ENCODE results near the gene ZFX. TPM values are rescaled to one million over a fixed set of nuclear protein-coding genes. Genes with fewer than 3 reads are reported as not detected.

ZFX gene
- total and polyA plus RNA-seq, 10 of the 15 experiments (the other 5 are each of a cell fraction or from before 2014, with no cell fraction given) = 6.8 to 40.9 (median 24.6) TPM

- CTCF ChIA-PET = interaction anchor here (1.0 to 1.3 kb wide), 2 partner anchors 93 to 95 kb away, joined by 3 read pairs; partner anchors contain the start of gene EIF2S3
- TF ChIP-seq ATF2 (IDR thresholded peaks at IDR 0.05; ENCODE audit: low read length) (no peak), ZBED1 (IDR thresholded peaks at IDR 0.05; ENCODE audit: borderline replicate concordance) (no peak), SREBF2 (IDR thresholded peaks at IDR 0.05; ENCODE audit: low read length) (no peak), NR2F1 (conservative IDR thresholded peaks at IDR 0.05) (peak; percentile 37; the same call in 1 of the 2 replicates), RFX5 (IDR thresholded peaks at IDR 0.05; ENCODE audit: low read depth, low read length) (no peak), TAF1 (IDR thresholded peaks at IDR 0.05; ENCODE audit: borderline replicate concordance, low read depth, low read length) (peak; percentile 77; the same call in 1 of the 2 replicates), ZNF622 (IDR thresholded peaks at IDR 0.05) (no peak), POLR2A (IDR thresholded peaks at IDR 0.05; ENCODE audit: low read depth, low read length) (peak; percentile 88), SIX5 (IDR thresholded peaks at IDR 0.05; ENCODE audit: low read depth, low read length, severe bottlenecking) (peak; percentile 29), PAX8 (IDR thresholded peaks at IDR 0.05) (no peak), RAD21 (IDR thresholded peaks at IDR 0.05; ENCODE audit: insufficient read depth, low read depth, low read length) (peak; percentile 2; the same call in 1 of the 2 replicates), HDGF (IDR thresholded peaks at IDR 0.05) (no peak), PKNOX1 (IDR thresholded peaks at IDR 0.05) (no peak), HDAC2 (IDR thresholded peaks at IDR 0.05) (no peak), SREBF1 (IDR thresholded peaks at IDR 0.05; ENCODE audit: low read length) (no peak), POLR2AphosphoS2 (IDR thresholded peaks at IDR 0.05; ENCODE audit: low read depth, low read length) (no peak), SUPT20H (IDR thresholded peaks at IDR 0.05; ENCODE audit: borderline replicate concordance, control insufficient read depth, low read depth, low read length) (no peak), ATF3 (IDR thresholded peaks at IDR 0.05; ENCODE audit: borderline replicate concordance, extremely low read depth, low read depth, low read length) (no peak), ETV6 (conservative IDR thresholded peaks at IDR 0.05 in 1 of 2, IDR thresholded peaks at IDR 0.05 in 1 of 2; ENCODE audit: borderline replicate concordance in 1 of 2, low read depth in 1 of 2) (no peak)
Observed at GRCh38 chrX:24150051-24150790, 692 bp downstream of the ZFX start.

More at GRCh38 chrX:24150051-24150790, 692 bp downstream of the ZFX start:
- Histone ChIP-seq H3K27me3 (replicated peaks in 1 of 2; ENCODE audit: control insufficient read depth in 2 of 2, insufficient read depth in 2 of 2, low read length in 1 of 2) (no peaks in the 10 kb centered on the region), H3K4me1 (ENCODE audit: control insufficient read depth, insufficient read depth, low read length) (peaks cover 22% of the 10 kb centered on the region), H3K9me3 (replicated peaks; ENCODE audit: control insufficient read depth, insufficient read depth, low read length) (no peaks in the 10 kb centered on the region), H2AFZ (ENCODE audit: control insufficient read depth, low read depth, low read length) (no peak overlapping the region; the same call in 1 of the 2 replicates), H3K36me3 (ENCODE audit: control insufficient read depth in 2 of 2, insufficient read depth in 2 of 2, low read length in 1 of 2) (peaks cover 0 to 4% of the 10 kb centered on the region in 2 experiments; a peak in 1 of 4 replicates), H3K9ac (ENCODE audit: control insufficient read depth, insufficient read depth, low read length) (peak overlapping the region; percentile 91), H3K4me2 (ENCODE audit: control insufficient read depth, insufficient read depth) (peak overlapping the region; percentile 82), H4K20me1 (ENCODE audit: control insufficient read depth, insufficient read depth) (no peaks in the 10 kb centered on the region), H3K79me2 (ENCODE audit: control insufficient read depth, insufficient read depth, low read length) (peaks cover 55% of the 10 kb centered on the region), H3K27ac (ENCODE audit: control insufficient read depth, insufficient read depth) (peak overlapping the region; percentile 80), H3K4me3 (peak overlapping the region; percentile 88)
- intact Hi-C loops (cut with micrococcal nuclease; ENCODE audit: unreplicated experiment) = loop anchor here (1.0 to 5.0 kb wide), 3 partner anchors 19 to 96 kb away; partner anchors contain the start of gene EIF2S3
- in situ Hi-C loops (cut with MboI) = no loop called here
- FAIRE-seq (no peak), ATAC-seq (peak; percentile 83), DNase-seq (ENCODE audit: low read depth, low spot score) (peak; percentile 55)
- RAD21 ChIA-PET (ENCODE audit: unreplicated experiment) = interaction anchor here (0.6 to 3.0 kb wide), 3 partner anchors 93 to 367 kb away, joined by 3 to 10 read pairs (median 3); partner anchors contain the start of gene SAT1
- BruUV-seq (replicated peaks) = no TSS peak
- under 1% methylated on average over 45 of the region's 79 CpGs for WGBS (ENCODE audit: insufficient coverage, insufficient replicate concordance, low lambda C conversion rate, missing lambda C conversion rate)
- POLR2A ChIA-PET = interaction anchor here (0.6 kb wide), 1 partner anchor 134 kb away, joined by 4 read pairs; no protein-coding TSS in a partner anchor
- SMC1A ChIA-PET (ENCODE audit: uncharacterized antibody, unreplicated experiment) = no interaction called here
